Fibroblast of skin of scalp (primary cell): ENCODE data around the gene METTL4.
"Not testable (repeated sequence)": the region's sequence is repeated elsewhere in the genome, so short reads cannot be mapped to it uniquely, and the experiment has no call there.

Experiments used
- DNase-seq: peaks from one replicate; pipeline ENCODE4 v3.0.0-alpha.2; 2013

The METTL4 gene

DNA sequence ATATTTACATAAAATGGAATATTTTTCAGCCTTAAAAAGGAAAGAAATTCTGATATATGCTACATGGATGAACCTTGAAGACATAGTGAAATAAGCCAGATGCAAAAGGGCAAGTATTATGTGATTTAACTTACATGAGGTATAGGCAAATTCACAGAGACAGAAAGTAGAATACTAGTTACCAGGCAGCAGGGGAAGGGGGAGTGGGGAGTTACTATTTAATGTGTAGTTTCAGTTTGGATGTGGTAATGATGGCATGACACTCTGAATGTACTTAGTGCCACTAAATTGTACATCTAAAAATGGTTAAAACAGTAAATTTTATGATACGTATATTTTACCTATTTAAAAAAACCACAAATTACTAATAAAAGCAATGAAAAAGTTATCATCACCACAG lies 12.1 kb downstream of the METTL4 start:
- DNase-seq, result no peak

DNA sequence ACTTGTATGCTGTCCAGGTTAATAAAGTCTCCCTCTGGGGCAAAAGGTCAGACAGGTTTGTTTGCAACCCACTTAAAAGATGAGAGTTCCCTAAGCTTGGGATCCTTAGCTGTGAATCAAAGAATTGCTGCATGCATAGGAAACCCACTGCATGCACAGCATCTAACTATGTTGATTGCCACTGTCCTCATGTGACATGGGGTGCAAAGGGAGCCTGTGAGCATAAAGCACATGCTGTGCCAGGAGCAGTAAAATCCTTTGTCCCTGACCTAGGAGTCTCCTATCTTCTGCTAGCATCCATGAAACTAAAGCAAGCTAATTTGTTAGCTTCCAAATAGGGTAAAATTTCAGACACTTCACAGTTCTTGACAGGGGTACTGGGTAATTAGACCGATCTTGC lies 13.8 kb downstream of the METTL4 start:
- DNase-seq, result no peak

DNA sequence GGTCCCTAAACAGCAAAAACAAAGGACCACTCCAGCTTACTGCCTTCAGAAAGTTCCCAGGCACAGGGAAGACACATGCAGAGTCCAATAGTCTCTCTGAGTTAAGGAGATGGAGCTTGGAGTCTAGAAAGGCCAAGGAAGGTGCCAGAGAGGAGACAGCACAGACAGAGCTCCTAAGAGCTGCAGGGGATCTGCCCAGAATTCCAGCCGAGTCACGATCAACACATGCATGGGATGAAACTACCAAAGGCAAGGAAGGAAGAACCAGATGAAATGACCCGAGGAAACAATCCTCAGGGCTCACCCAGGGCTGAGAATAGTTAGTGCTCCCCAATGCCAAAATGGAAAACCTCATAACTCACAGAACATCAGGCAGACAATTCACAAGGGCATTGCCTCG lies 15.4 kb downstream of the METTL4 start:
- no peak for DNase-seq

DNA sequence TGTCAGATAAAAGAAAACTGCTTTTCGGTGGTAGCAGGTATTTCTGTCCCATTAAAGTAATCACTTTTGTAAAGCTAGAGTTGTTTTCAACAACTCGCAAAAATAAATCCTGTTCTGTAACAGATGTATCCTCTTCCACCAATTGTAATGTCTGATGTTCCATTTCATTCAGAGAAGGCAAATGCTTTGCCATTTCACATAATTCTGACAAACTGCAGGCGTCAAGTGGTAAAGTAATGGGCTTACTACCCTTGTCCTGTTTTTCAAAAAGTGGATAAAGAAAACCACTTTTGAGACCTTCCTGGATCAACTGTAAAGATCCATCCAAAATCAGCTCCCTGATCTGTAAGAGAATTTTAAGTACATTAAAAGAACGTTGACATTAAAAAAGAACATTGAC lies 16.6 kb downstream of the METTL4 start:
- no peak for DNase-seq

DNA sequence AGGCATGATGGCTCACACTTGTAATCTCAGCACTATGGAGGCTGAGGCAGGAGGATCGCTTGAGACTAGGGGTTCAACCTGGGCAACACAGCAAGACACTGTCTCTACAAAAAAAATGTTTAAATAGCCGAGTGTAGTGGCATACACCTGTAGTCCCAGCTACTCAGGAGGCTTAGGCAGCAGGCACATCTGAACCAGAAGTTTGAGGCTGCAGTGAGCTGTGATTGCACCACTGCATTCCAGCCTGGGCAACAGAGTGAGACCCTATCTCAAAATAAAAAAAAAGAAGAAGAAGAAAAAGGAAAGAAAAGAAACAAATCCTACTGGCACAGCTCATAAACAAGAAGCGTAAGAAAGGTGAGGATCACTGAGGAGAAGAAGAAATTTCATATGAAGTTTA lies 19.9 kb downstream of the METTL4 start:
- no peak for DNase-seq

DNA sequence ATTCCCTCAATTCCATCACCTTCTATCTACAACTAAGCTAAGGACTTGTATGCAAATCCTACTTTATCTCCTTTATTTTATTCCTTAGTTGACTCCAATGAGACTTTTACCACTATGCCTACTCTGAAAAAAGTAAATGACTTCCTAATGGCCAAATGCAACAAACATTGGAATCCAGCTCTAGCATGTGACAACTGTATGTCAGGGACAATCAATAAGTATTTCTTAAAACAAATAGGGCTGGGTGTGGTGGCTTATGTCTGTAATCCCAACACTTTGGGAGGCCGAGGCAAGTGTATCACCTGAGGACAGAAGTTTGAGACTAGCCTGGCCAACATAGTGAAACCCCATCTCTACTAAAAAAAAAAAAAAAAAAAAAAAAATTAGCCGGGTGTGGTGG lies 21.8 kb downstream of the METTL4 start:
- DNase-seq, result no peak

DNA sequence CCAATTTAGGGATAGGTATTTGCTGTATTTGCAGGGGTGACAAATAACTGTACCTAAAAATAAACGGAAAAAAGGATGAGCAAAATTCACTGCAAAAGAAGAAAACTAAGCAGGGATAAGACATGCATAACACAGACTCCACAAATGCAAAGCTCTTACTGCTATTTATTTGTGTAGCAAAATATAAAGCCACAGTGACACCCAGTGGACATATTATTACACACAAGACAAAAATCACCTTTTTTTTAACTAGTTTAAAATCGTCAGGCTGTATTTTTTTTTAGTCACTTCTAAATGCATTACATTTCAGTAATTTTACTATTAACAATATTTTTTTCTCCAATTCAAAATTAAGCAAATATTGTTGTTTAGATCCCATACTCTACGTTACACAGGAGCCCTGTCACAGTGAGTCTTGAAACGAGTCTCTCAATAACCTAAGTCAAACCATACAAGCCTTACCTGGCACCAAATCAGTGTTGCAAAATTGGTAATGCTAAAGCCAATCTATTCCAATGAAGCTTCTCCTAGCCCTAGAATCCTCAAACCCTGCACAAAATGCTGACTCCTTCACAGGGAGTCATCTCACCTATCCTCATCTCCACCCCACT lies 23.7 kb downstream of the METTL4 start:
- DNase-seq, result peak; percentile 54

DNA sequence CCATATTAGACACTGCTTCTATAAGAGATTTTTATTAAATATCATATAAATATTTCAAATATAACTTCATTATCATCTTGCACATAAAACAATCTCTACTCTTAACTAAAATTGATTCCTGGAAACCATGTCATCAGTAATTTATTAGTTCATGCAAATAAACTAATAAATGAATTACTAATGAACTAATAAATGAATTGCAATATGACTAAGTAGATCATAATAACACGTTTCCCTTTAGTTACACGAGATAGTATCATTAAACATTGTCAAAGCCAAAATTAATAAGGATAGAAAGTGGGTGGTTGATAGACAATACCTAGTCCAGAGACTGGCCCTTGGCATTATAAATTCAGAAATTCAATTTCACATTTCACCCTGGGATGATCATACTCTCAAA lies 26.1 kb downstream of the METTL4 start:
- DNase-seq, result no peak

DNA sequence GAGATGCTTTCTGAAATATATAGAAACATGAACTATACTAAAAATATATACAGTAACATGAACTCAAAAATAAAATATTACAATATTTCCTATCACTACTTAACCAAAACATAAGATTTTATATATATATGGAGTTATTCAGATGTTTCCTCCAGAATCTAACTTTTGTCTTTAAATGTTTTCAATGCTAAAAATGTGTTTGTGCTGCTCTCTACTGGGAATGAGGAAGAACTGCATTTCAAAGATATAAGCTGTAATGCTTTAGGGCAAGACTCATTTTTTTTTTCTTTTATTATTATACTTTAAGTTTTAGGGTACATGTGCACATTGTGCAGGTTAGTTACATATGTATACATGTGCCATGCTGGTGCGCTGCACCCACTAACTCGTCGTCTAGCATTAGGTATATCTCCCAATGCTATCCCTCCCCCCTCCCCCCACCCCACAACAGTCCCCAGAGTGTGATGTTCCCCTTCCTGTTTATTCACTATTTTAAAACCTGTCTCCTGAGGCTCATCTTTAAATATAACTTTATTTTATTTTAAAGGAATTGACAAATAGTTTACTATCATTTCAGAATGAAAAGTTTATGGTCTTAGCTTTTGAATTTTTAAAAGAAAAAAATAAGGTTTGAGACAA lies 29.3 kb downstream of the METTL4 start:
- DNase-seq, result peak; percentile 46

DNA sequence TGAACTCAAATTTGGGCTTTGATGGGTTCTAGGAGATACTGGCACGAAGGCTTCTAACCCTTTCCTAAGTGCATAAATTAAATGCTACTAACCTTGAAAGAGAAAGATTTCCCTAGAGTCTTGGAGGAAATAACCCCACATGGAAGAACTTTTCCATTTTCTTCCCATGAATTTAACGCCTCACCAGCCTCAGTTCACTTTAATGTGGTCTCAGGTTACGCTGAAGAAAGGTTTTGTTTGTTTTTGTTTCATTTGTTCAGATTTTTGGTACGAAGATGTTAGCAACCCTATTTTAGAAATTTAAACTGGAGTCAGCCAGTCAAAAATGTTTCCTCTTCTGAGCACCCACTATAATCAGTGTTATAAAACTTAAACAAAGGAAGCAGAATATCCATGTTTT lies 30.7 kb downstream of the METTL4 start:
- DNase-seq, result no peak

DNA sequence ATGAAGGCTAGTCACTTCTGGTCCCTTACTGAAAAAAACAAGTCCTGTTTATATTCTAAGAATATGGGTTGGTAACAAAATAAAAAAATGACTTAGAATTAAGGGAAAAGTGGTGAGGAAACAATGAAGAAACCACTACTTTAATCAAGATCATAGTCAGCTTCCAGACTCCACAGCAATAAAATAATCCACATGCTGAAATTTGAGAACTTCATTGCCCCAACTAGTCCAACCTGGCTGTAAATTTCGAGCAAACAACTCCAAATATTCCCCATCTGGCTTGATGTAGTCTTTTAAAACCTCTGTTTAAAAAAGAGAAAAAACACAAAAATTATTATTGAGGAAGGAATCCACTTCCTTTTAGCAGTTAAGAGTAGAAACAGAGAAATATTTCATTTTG lies 32.5 kb downstream of the METTL4 start:
- DNase-seq, result no peak

DNA sequence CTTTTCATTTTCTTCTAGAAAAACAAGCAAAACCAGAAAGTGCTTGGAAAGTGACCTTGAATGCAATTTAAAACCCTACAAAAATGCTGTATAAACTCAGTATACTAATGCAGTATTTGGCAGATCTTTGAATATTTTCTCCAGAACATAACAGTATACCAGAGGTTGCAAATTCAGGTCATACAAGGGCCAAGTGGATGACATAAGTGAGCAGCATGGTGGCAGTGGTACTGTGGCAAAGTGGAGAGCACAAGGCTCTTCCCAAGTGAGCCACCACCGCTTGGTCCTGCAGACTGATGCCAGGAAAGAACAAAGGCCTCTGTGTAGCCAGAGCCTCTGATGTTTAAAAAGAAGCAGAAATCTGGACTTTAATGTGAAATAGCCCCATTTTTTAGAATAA lies 33.1 kb downstream of the METTL4 start:
- DNase-seq, result no peak

DNA sequence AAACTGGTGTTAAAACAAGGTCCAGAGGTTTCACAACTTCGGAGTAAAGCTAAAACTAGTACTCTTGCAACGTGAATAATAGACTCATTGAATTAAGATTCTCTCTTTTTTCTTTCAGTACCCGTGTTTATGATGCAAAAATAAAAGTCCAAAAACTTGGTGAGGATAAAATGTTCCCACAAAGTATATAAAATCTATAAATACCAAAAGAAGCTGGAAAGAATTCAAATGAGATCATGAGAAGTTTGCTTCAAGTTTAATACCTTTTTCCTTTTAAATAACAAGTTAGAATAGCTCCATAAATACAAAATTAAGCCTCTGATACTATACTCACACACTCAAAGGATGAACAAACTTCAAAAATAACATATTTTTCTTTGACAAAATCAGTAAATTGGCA lies 34.0 kb downstream of the METTL4 start:
- DNase-seq, result no peak

DNA sequence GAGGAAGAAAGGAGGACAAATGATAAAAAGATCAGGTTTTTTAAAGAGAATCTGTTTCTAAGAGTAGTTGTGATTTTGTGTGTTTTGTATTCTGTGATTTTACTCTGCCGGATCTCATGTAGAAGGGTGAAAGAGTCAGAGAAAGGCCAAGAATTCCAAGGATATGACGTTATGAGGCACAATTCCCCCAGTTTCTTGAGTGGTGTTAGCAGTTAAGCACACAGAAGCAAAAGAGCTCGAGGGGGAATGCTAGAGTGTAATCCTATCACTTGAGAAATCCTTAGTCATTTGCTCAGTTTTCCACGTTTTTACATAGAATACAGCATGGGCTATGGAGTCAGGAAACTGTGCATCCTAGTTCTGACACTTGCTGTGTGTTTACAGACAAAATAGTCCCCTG lies 34.8 kb downstream of the METTL4 start:
- DNase-seq, result peak; percentile 73

DNA sequence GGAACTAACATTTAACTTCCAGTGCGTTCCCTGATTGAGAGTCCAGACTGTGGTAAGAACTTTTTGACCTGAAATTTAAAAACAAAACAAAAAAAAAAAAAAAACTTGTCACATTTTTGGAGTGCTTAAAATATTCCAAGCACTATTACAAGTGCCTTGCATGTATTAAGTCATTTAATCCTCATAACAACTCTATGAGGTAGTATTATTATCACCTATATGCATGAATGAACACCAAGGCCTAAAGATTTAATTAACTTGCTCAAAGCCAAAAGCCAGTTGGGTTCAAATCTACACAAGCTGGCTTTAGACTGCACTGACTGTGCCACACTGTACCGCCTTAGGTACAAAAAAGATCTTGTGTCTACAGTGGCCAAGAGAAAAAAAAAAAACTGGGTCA lies 35.2 kb downstream of the METTL4 start:
- no peak for DNase-seq

DNA sequence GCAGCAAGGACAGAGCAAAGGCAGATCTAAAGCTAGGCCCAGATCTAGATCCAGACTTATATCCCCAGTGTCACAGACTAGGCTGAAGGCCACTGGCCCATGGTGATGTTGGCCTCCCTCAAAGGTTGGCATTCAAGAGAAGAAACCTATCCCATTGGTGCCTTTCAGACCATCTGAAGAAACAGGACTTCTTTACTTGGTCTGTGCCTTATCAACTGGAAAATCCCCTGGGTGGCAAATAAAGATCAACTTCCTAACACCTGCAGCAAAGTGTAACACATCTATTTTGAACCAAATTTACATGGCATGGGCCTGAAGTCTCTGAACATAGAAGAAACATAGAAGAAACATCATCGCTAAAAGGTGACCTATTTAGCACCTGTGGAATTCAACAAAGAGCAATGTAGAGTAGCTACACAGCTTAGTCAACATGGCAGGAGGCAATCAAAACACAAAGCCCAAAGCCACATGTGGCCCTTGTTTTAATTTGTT lies 35.8 kb downstream of the METTL4 start:
- no peak for DNase-seq

DNA sequence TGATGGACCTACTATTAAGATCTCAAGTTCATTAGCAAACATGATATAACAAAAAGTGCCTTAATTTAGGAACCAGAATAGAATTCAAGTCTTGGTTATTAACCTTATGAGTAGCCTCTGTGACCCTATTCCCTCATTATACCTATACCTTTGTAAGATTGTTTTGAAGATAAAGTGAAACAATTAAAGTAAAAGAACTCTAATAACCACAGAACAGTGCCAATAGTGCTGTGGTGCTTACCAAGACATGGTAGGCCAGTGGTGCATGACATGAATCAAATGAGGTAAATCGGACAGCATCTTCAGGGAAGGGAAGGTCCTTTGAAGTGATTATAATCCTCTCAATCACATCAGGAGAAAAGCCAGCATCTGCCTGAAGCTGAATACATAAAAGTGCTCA lies 36.4 kb downstream of the METTL4 start:
- no peak for DNase-seq

DNA sequence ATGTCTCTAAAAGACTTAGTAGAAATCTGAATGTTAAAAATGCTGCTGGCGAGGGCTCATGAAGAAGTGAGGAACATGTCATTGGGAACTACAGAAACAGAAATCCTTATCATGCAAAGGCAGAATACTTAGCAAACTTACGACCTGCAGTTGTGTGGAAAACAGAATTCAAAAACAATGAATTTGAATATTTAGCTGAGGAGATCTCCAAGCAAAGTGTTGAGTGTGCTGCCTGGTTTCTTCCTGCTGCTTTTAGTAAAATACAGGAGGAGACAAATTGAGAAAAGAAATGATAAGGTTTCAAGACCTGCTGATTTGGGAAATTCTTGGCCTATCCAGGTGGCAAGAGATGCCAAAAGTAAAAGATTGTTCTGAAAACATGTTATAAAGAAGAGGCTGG lies 38.5 kb downstream of the METTL4 start:
- no peak for DNase-seq

DNA sequence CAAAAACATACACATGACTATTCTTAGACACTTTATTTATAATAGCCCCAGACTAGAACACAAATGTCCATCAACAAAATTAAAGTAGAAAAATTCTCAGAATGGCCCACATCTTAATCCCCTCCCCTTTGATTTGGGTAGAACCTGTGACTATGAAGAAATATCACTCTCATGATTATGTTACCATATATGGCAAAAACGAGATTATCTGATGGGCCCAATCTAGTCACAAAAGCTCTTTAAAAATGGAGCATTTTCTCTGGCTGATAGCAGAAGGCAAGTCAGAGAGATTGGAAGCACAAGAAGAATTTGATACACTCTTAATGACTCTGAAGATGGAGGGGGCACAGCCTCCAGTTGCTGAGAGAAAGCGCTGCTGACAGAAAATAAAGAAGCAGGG lies 39.6 kb downstream of the METTL4 start:
- no peak for DNase-seq

DNA sequence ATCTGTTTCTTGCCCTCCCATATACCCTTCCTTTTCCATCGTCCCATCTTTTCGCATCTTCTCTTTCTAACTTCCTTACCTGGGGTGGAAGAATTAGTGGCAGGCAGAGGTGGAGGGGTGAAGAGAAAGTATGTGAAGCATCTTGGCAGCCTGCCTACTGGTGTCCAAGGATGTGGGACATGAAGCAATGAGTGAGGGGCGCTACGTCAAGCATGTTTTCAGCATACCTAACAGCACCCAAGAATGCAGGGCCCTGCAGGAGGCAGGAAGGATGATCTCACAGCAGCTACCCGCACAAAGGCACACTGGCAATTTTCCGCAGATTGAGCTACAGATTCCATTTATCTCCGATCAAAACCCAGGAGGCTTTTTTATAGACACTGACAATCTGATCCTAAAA lies 42.2 kb downstream of the METTL4 start:
- DNase-seq, result peak; percentile 71

DNA sequence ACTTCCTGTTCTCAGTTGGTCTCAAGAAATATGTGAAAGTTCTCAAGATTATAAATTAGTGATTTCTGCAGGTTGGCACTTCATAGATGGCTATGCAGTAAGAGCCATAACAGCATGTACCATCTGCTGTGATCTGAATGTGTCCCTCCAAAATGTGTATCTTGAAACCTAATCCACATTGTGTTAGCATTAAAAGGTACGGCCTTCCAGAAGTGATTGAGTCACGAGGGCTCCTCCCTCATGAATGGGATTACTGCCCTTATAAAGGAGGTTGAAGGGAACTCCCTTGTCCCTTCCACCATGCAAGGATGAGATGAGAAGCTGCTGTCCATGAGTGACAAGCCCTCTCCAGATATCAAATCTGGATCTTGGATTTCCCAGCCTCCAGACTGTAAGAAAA lies 45.0 kb downstream of the METTL4 start:
- DNase-seq, result no peak

DNA sequence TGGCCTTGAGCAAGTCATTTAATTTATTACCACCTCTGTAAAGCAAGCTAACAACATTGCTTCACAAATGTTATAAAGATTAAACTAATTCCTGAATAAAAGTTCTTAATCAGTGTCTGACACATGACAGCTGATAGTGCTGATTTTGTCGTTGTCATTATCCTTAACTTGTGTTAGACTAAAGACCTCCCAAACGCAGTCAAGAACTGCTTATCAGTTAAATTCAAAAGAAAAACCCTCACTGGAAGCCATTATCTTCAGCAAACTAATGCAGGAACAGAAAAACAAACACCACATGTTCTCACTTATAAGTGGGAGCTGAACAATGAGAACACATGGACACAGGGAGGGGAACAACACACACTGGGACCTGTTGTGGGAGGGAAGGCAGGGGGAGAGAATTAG lies 46.5 kb downstream of the METTL4 start:
- not testable (repeated sequence) for DNase-seq

DNA sequence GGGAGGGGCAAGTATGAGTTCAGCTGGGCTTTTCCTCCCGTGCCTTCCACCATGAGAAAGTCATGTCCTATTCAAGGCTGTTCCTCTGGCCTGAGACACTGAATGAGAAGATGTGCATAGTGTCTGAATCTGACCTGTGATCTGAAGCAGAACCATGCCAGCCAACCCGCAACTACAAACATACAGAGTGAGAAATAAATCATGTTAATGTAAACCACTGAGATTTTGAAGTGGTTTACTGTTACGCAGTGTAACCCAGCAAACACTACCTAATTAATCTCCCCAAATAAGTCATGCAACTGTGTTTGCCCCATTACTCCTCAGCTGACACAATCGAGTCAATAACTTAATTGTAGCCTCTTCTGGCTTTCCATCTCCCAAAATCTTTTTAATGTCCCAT lies 49.2 kb downstream of the METTL4 start:
- no peak for DNase-seq

DNA sequence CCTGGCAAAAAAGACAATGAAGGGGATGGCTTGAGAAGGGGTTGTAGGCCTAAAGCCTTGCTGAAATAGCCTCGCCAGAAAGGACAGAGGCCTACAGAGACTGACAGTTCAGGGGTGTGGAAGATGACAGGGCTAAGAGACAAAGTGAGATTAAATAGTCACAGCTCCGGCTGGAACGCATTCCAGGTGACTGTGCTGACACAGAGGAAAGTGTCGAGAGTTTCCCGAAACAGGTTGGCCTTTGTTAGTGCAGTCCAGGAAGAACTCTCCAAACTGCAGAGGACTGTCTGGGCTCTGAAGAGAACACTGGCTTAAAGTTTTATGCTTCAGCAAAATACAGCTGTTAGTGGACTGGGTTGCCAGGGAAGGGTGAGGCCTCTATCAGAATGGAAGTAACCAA lies 52.8 kb downstream of the METTL4 start:
- DNase-seq, result no peak
